ENCODE data around the gene IKBKG.

GRCh38 chrX:154602226-154602625 is 54.8 kb downstream of the IKBKG start:
- TF ChIP-seq CTCF (conservative IDR thresholded peaks at IDR 0.05; ENCODE audit: low read length) (no peak), EZH2phosphoT487 (IDR thresholded peaks at IDR 0.05; ENCODE audit: borderline replicate concordance, low read depth, low read length) (no peak)

All from OCI-LY7 (cell line).